SJCRH30 (cell line): ENCODE results near the gene ANKUB1. TPM values are rescaled to one million over a fixed set of nuclear protein-coding genes. Genes with fewer than 3 reads are reported as not detected.

Source experiments
- DNase-seq, 2 experiments: peaks; one replicate each; pipeline ENCODE4 v3.0.0-alpha.2; 2015 to 2020
- H3K27ac ChIP-seq: fragments of 250-450 bp; sonication (Bioruptor Pico); 2 replicates; pipeline ENCODE4 v1.5.1; 2020; ENCODE audit warnings: mild to moderate bottlenecking, moderate library complexity
- H3K27me3 ChIP-seq: fragments of 250-450 bp; sonication (Bioruptor Pico); 2 replicates; pipeline ENCODE4 v1.5.1; 2020; ENCODE audit warnings: mild to moderate bottlenecking, moderate library complexity
- H3K36me3 ChIP-seq: fragments of 250-450 bp; sonication (Bioruptor Pico); 2 replicates; pipeline ENCODE4 v1.5.1; 2020; ENCODE audit warnings: mild to moderate bottlenecking, moderate library complexity
- H3K4me1 ChIP-seq: fragments of 250-450 bp; sonication (Bioruptor Pico); 2 replicates; pipeline ENCODE4 v1.5.1; 2020; ENCODE audit warnings: mild to moderate bottlenecking, moderate library complexity
- H3K4me3 ChIP-seq: fragments of 250-450 bp; sonication (Bioruptor Pico); 2 replicates; pipeline ENCODE4 v1.5.1; 2020; ENCODE audit warnings: mild to moderate bottlenecking, moderate library complexity
- H3K9me3 ChIP-seq: fragments of 250-450 bp; sonication (Bioruptor Pico); replicated peaks from 2 replicates; pipeline ENCODE4 v1.5.1; 2020; ENCODE audit warnings: mild to moderate bottlenecking, moderate library complexity
- total RNA-seq: library from RNA; depleted of rRNA; stranded (reverse); fragments of >200 nt; shearing (Covaris generic); gene quantifications from 2 replicates; pipeline ENCODE4 v1.2.3, GENCODE V29; 2014

The ANKUB1 gene
- total RNA-seq, 1 experiment from 2014 or later, result not detected

GRCh38 chr3:149815728-149816127 lies 23.4 kb upstream of the ANKUB1 start:
- DNase-seq, result no peak
- H3K9me3 ChIP-seq, result no peaks in the 10 kb centered on the region; the same call in 1 of the 2 replicates
- H3K27me3 ChIP-seq, result no peaks in the 10 kb centered on the region
- H3K4me1 ChIP-seq, result peaks cover 4% of the 10 kb centered on the region; the same call in 1 of the 2 replicates
- no peak overlapping the region for H3K4me3 ChIP-seq
- no peaks in the 10 kb centered on the region for H3K36me3 ChIP-seq
- H3K27ac ChIP-seq, result no peak overlapping the region

GRCh38 chr3:149815321-149815720 lies 23.0 kb upstream of the ANKUB1 start:
- no peak overlapping the region for H3K27ac ChIP-seq
- no peak for DNase-seq
- H3K4me1 ChIP-seq, result peaks cover 4% of the 10 kb centered on the region; the same call in 1 of the 2 replicates
- H3K4me3 ChIP-seq, result no peak overlapping the region
- H3K36me3 ChIP-seq, result no peaks in the 10 kb centered on the region
- no peaks in the 10 kb centered on the region; the same call in 1 of the 2 replicates for H3K9me3 ChIP-seq
- no peaks in the 10 kb centered on the region for H3K27me3 ChIP-seq

- Histone ChIP-seq H3K36me3 (no peaks in the 10 kb centered on the region), H3K9me3 (no peaks in the 10 kb centered on the region; the same call in 1 of the 2 replicates), H3K4me3 (peak overlapping the region; percentile 83), H3K27me3 (no peaks in the 10 kb centered on the region), H3K27ac (peak overlapping the region; percentile 84), H3K4me1 (peaks cover 4% of the 10 kb centered on the region; the same call in 1 of the 2 replicates)
- peak; percentile 38 to 59 for DNase-seq
These were observed 21.3 kb upstream of the ANKUB1 start for GRCh38 chr3:149813367-149814281.

- H3K9me3 ChIP-seq, result no peaks in the 10 kb centered on the region
- peaks cover 4% of the 10 kb centered on the region; the same call in 1 of the 2 replicates for H3K4me1 ChIP-seq
- peak within 1 kb of the TSS; percentile 83 for H3K4me3 ChIP-seq
These were observed 20.4 kb upstream of the ANKUB1 start, which contains the start of gene RNF13 for GRCh38 chr3:149812606-149813366. Gene RNF13 (plus strand): TSS chr3:149813215. CDS start chr3:149846027, 32,812 bp downstream.

GRCh38 chr3:149812165-149812605 lies 19.8 kb upstream of the ANKUB1 start:
- Histone ChIP-seq H3K27me3 (no peaks in the 10 kb centered on the region), H3K4me1 (peaks cover 4% of the 10 kb centered on the region; the same call in 1 of the 2 replicates), H3K9me3 (no peaks in the 10 kb centered on the region), H3K36me3 (no peaks in the 10 kb centered on the region), H3K27ac (peak overlapping the region; percentile 84), H3K4me3 (peak overlapping the region; percentile 83)
- no peak for DNase-seq

More at GRCh38 chr3:149812606-149813366, 20.4 kb upstream of the ANKUB1 start, which contains the start of gene RNF13:
- Histone ChIP-seq H3K36me3 (no peaks in the 10 kb centered on the region), H3K27ac (peak within 1 kb of the TSS; percentile 84), H3K27me3 (no peaks in the 10 kb centered on the region)
- DNase-seq, result peak; percentile 91 to 95

- no peak overlapping the region for H3K4me3 ChIP-seq
- H3K27me3 ChIP-seq, result no peaks in the 10 kb centered on the region
- H3K36me3 ChIP-seq, result no peaks in the 10 kb centered on the region
- H3K9me3 ChIP-seq, result no peaks in the 10 kb centered on the region
- H3K4me1 ChIP-seq, result peaks cover 9% of the 10 kb centered on the region
- no peak overlapping the region for H3K27ac ChIP-seq
- no peak for DNase-seq
These were observed 18.5 kb upstream of the ANKUB1 start for GRCh38 chr3:149810846-149811245.

GRCh38 chr3:149809699-149810098 lies 17.3 kb upstream of the ANKUB1 start:
- Histone ChIP-seq H3K4me1 (peaks cover 9% of the 10 kb centered on the region), H3K27ac (no peak overlapping the region), H3K36me3 (no peaks in the 10 kb centered on the region), H3K9me3 (0 out of 2 replicates have a peak, but pooled peaks cover 2% of the 10 kb centered on the region), H3K4me3 (no peak overlapping the region), H3K27me3 (no peaks in the 10 kb centered on the region)
- no peak for DNase-seq

- peak; percentile 71 to 82 for DNase-seq
These were observed 16.0 kb upstream of the ANKUB1 start for GRCh38 chr3:149808209-149808829.

GRCh38 chr3:149806171-149806778 lies 13.9 kb upstream of the ANKUB1 start:
- Histone ChIP-seq H3K4me1 (peaks cover 5% of the 10 kb centered on the region), H3K36me3 (no peaks in the 10 kb centered on the region), H3K9me3 (0 out of 2 replicates have a peak, but pooled peaks cover 2% of the 10 kb centered on the region), H3K27ac (no peak overlapping the region), H3K27me3 (no peaks in the 10 kb centered on the region), H3K4me3 (no peak overlapping the region)
- no peak for DNase-seq

More at GRCh38 chr3:149808209-149808829, 16.0 kb upstream of the ANKUB1 start:
- no peak overlapping the region for H3K4me3 ChIP-seq
- H3K36me3 ChIP-seq, result no peaks in the 10 kb centered on the region
- H3K9me3 ChIP-seq, result 0 out of 2 replicates have a peak, but pooled peaks cover 2% of the 10 kb centered on the region
- peaks cover 9% of the 10 kb centered on the region for H3K4me1 ChIP-seq
- no peaks in the 10 kb centered on the region for H3K27me3 ChIP-seq
- H3K27ac ChIP-seq, result no peak overlapping the region

- DNase-seq, result no peak
- peaks cover 6% of the 10 kb centered on the region; the same call in 1 of the 2 replicates for H3K9me3 ChIP-seq
- no peaks in the 10 kb centered on the region for H3K27me3 ChIP-seq
- no peak overlapping the region for H3K27ac ChIP-seq
- no peak overlapping the region for H3K4me3 ChIP-seq
- H3K4me1 ChIP-seq, result peaks cover 5% of the 10 kb centered on the region
- H3K36me3 ChIP-seq, result no peaks in the 10 kb centered on the region
These were observed 9.3 kb upstream of the ANKUB1 start for GRCh38 chr3:149801639-149802038.

- H3K36me3 ChIP-seq, result no peaks in the 10 kb centered on the region
- H3K9me3 ChIP-seq, result peaks cover 6% of the 10 kb centered on the region; the same call in 1 of the 2 replicates
- H3K4me1 ChIP-seq, result peaks cover 1% of the 10 kb centered on the region
- H3K4me3 ChIP-seq, result no peak overlapping the region
- H3K27me3 ChIP-seq, result no peaks in the 10 kb centered on the region
- no peak for DNase-seq
- no peak overlapping the region for H3K27ac ChIP-seq
These were observed 8.8 kb upstream of the ANKUB1 start for GRCh38 chr3:149801195-149801594.

- DNase-seq, result no peak
- no peaks in the 10 kb centered on the region for H3K4me1 ChIP-seq
- no peak overlapping the region for H3K4me3 ChIP-seq
- peaks cover 5% of the 10 kb centered on the region; the same call in 1 of the 2 replicates for H3K9me3 ChIP-seq
- no peaks in the 10 kb centered on the region for H3K36me3 ChIP-seq
- no peaks in the 10 kb centered on the region for H3K27me3 ChIP-seq
- H3K27ac ChIP-seq, result no peak overlapping the region
These were observed 8.3 kb upstream of the ANKUB1 start for GRCh38 chr3:149800693-149801092.

- no peak for DNase-seq
- H3K27ac ChIP-seq, result no peak overlapping the region
- no peaks in the 10 kb centered on the region for H3K36me3 ChIP-seq
These were observed 3.7 kb upstream of the ANKUB1 start for GRCh38 chr3:149796026-149796425.

GRCh38 chr3:149790698-149791097 lies 1.7 kb downstream of the ANKUB1 start:
- no peak overlapping the region for H3K27ac ChIP-seq
- H3K4me3 ChIP-seq, result no peak overlapping the region
- H3K4me1 ChIP-seq, result 0 out of 2 replicates have a peak, but pooled peaks cover 3% of the 10 kb centered on the region
- H3K9me3 ChIP-seq, result no peaks in the 10 kb centered on the region; the same call in 1 of the 2 replicates
- H3K27me3 ChIP-seq, result no peaks in the 10 kb centered on the region
- DNase-seq, result no peak
- no peaks in the 10 kb centered on the region for H3K36me3 ChIP-seq

More at GRCh38 chr3:149796026-149796425, 3.7 kb upstream of the ANKUB1 start:
- H3K4me1 ChIP-seq, result no peaks in the 10 kb centered on the region
- H3K4me3 ChIP-seq, result no peak overlapping the region
- peaks cover 4% of the 10 kb centered on the region; the same call in 1 of the 2 replicates for H3K9me3 ChIP-seq
- H3K27me3 ChIP-seq, result no peaks in the 10 kb centered on the region
